Adrenal gland (tissue), 5 donors: ENCODE results near the gene B4GALT6.

Source experiments
- POLR2A ChIP-seq, 2 donors: fragments of 450-650 bp; IDR thresholded peaks; one replicate each; pipeline ENCODE4 v1.6.1; 2017; ENCODE audit warnings: antibody characterized with exemption in 2 of 2, mild to moderate bottlenecking in 2 of 2, moderate library complexity in 1 of 2
- TF ChIP-seq, protein P1 (sequence below), 6 experiments: fragments of 450-650 bp in 4 of 6; fragments of 200-600 bp in 2 of 6; sonication (generic) in 1 of 6; IDR thresholded peaks; 1 replicate in 5 of 6; 2 replicates in 1 of 6; pipeline versions ENCODE4 v1.5.1 to v1.8.0; 2016 to 2021; ENCODE audit warnings: antibody characterized with exemption in 6 of 6, mild to moderate bottlenecking in 2 of 6, moderate library complexity in 1 of 6
- donor health status: DM: no; HTN: no; CAD: no.

DNA sequence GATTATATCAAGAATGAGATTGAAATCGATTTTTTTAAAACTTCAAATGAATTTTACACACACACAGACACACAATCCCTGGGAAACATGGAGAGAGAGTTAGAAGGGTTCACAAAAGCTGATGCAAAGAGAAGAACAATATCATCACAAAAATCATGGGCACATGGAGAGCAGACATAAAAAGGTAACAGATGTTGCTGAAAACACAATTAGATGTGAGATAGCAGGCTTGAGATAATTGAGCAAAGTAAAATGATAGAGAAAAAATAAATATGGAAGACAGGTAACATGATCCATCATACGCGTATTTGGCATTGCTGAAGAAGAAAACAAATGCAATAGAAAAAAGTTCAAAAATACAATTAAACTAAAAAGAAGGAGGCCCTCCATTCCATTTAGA is 11.6 kb upstream of the B4GALT6 start:
- TF ChIP-seq, protein P1, sequence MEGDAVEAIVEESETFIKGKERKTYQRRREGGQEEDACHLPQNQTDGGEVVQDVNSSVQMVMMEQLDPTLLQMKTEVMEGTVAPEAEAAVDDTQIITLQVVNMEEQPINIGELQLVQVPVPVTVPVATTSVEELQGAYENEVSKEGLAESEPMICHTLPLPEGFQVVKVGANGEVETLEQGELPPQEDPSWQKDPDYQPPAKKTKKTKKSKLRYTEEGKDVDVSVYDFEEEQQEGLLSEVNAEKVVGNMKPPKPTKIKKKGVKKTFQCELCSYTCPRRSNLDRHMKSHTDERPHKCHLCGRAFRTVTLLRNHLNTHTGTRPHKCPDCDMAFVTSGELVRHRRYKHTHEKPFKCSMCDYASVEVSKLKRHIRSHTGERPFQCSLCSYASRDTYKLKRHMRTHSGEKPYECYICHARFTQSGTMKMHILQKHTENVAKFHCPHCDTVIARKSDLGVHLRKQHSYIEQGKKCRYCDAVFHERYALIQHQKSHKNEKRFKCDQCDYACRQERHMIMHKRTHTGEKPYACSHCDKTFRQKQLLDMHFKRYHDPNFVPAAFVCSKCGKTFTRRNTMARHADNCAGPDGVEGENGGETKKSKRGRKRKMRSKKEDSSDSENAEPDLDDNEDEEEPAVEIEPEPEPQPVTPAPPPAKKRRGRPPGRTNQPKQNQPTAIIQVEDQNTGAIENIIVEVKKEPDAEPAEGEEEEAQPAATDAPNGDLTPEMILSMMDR (IDR thresholded peaks at IDR 0.05), result no peak
- no peak for TF ChIP-seq POLR2A (IDR thresholded peaks at IDR 0.05)
